OCI-LY7 (cell line): Measurements from ENCODE around the gene SOX8. TPM values are rescaled to one million over a fixed set of nuclear protein-coding genes. Genes with fewer than 3 reads are reported as not detected.
A peak's percentile ranks its signal among the peaks of the same experiment; 100 is the strongest.

Source experiments
- BruUV-seq: library from RNA; stranded (reverse); fragments of 400-500 nt; replicated peaks from 2 replicates; lab custom pipeline; 2021; lab: Mats Ljungman, UMichigan
- CTCF ChIA-PET: fragments of 300-600 bp; sonication (Branson Sonifier 250); formaldehyde crosslinking; loops from one replicate; lab custom pipeline; 2022; ENCODE audit warnings: antibody characterized with exemption; ENCODE audit not compliant: unreplicated experiment; lab: Charles Lee
- POLR2A ChIA-PET: fragments of 300-600 bp; sonication (Branson Sonifier 250); formaldehyde crosslinking; loops from one replicate; lab custom pipeline; 2022; ENCODE audit warnings: antibody characterized with exemption; lab: Charles Lee
- DNase-seq: peaks from one replicate; pipeline ENCODE4 v3.0.0-alpha.2; 2015; ENCODE audit warnings: low spot score
- H2AFZ ChIP-seq: fragments of 200-600 bp; sonication (generic), shearing (Covaris generic); 2 replicates; pipeline ENCODE4 v1.6.1; 2014; ENCODE audit warnings: mild to moderate bottlenecking, antibody characterized with exemption, low read length, moderate library complexity
- H3K27ac ChIP-seq: fragments of 200-600 bp; sonication (generic); 2 replicates; pipeline ENCODE4 v1.5.1; 2014; ENCODE audit warnings: mixed run types, low read depth, mild to moderate bottlenecking, moderate library complexity, low read length, inconsistent platforms; ENCODE audit not compliant: poor library complexity, severe bottlenecking
- H3K36me3 ChIP-seq: fragments of 200-600 bp; sonication (generic); 2 replicates; pipeline ENCODE4 v1.6.1; 2014; ENCODE audit warnings: mild to moderate bottlenecking, antibody characterized with exemption, low read length, moderate library complexity, mixed read lengths; ENCODE audit not compliant: insufficient read depth
- H3K4me1 ChIP-seq: fragments of 200-600 bp; sonication (generic); 2 replicates; pipeline ENCODE4 v1.5.1; 2014; ENCODE audit warnings: mild to moderate bottlenecking, low read length; ENCODE audit not compliant: insufficient read depth, poor library complexity, severe bottlenecking
- H3K4me2 ChIP-seq: fragments of 200-600 bp; sonication (generic); 2 replicates; pipeline ENCODE4 v1.6.1; 2014; ENCODE audit warnings: mild to moderate bottlenecking, low read length
- H3K4me3 ChIP-seq: fragments of 200-600 bp; sonication (generic); 2 replicates; pipeline ENCODE4 v1.5.1; 2014; ENCODE audit warnings: mild to moderate bottlenecking, low read depth, low read length; ENCODE audit not compliant: poor library complexity, severe bottlenecking
- H3K79me2 ChIP-seq: fragments of 200-600 bp; sonication (generic); 2 replicates; pipeline ENCODE4 v1.6.1; 2016; ENCODE audit warnings: low read depth, mild to moderate bottlenecking, low read length, moderate library complexity, mixed read lengths; ENCODE audit not compliant: insufficient read depth
- H3K9me2 ChIP-seq: fragments of 200-600 bp; sonication (generic); 2 replicates; pipeline ENCODE4 v1.6.1; 2016; ENCODE audit warnings: mild to moderate bottlenecking, low read length, mixed read lengths; ENCODE audit not compliant: insufficient read depth
- H3K9me3 ChIP-seq: fragments of 200-600 bp; sonication (generic); 2 replicates; pipeline ENCODE4 v1.6.1; 2014; ENCODE audit warnings: mild to moderate bottlenecking, mixed run types, low read length, mixed read lengths
- H4K20me1 ChIP-seq: fragments of 200-600 bp; sonication (generic); 2 replicates; pipeline ENCODE4 v1.6.1; 2014; ENCODE audit warnings: mild to moderate bottlenecking, antibody characterized with exemption, low read length, moderate library complexity, mixed read lengths; ENCODE audit not compliant: insufficient read depth
- EZH2phosphoT487 ChIP-seq: fragments of 200-600 bp; sonication (generic); IDR thresholded peaks from 2 replicates; pipeline ENCODE4 v1.6.1; 2018; ENCODE audit warnings: low read depth, borderline replicate concordance, mild to moderate bottlenecking, mixed run types, antibody characterized with exemption, low read length, moderate library complexity, mixed read lengths
- intact Hi-C: fragments of 100-400 bp; cut with micrococcal nuclease; formaldehyde crosslinking; loops from one replicate; pipeline ENCODE4 v1.10.0; 2022; ENCODE audit not compliant: unreplicated experiment
- total RNA-seq, 2 experiments: library from RNA; depleted of rRNA in 1 of 2; stranded (reverse); fragments of >200 nt in 1 of 2; shearing (Covaris generic) in 1 of 2; gene quantifications; 2 replicates each; pipeline ENCODE4 v1.2.3, GENCODE V29; 2014 to 2022
- TF ChIP-seq, protein P1 (sequence below): fragments of 200-600 bp; sonication (generic); conservative IDR thresholded peaks from 2 replicates; pipeline ENCODE4 v1.5.1; 2014; ENCODE audit warnings: mild to moderate bottlenecking, antibody characterized with exemption, low read length, moderate library complexity, mixed read lengths

Gene SOX8
- total RNA-seq, 2 experiments from 2014 or later = 0.85 to 2.4 TPM

GRCh38 chr16:974001-974601 lies 7.5 kb upstream of the SOX8 start:
- Histone ChIP-seq H3K4me2 (peak overlapping the region; percentile 61), H3K9me3 (no peaks in the 10 kb centered on the region), H3K4me1 (peaks cover 47% of the 10 kb centered on the region), H3K27ac (peak overlapping the region; percentile 89), H3K79me2 (no peaks in the 10 kb centered on the region), H3K4me3 (peak overlapping the region; percentile 26), H2AFZ (peak overlapping the region; percentile 50; the same call in 1 of the 2 replicates), H3K36me3 (no peaks in the 10 kb centered on the region), H3K9me2 (no peaks in the 10 kb centered on the region), H4K20me1 (no peaks in the 10 kb centered on the region)
- intact Hi-C loops = loop anchor here (5.0 kb wide), 1 partner anchor 638 kb away; the partner anchor contains the start of genes CRAMP1 and IFT140
- CTCF ChIA-PET = interaction anchor here (0.5 kb wide), 1 partner anchor 368 kb away, joined by 6 read pairs; no protein-coding TSS in a partner anchor
- peak; percentile 88 for DNase-seq
- no peak for TF ChIP-seq EZH2phosphoT487
- TF ChIP-seq, protein P1, sequence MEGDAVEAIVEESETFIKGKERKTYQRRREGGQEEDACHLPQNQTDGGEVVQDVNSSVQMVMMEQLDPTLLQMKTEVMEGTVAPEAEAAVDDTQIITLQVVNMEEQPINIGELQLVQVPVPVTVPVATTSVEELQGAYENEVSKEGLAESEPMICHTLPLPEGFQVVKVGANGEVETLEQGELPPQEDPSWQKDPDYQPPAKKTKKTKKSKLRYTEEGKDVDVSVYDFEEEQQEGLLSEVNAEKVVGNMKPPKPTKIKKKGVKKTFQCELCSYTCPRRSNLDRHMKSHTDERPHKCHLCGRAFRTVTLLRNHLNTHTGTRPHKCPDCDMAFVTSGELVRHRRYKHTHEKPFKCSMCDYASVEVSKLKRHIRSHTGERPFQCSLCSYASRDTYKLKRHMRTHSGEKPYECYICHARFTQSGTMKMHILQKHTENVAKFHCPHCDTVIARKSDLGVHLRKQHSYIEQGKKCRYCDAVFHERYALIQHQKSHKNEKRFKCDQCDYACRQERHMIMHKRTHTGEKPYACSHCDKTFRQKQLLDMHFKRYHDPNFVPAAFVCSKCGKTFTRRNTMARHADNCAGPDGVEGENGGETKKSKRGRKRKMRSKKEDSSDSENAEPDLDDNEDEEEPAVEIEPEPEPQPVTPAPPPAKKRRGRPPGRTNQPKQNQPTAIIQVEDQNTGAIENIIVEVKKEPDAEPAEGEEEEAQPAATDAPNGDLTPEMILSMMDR = no peak
- BruUV-seq = no TSS peak
- POLR2A ChIA-PET = interaction anchor here (0.6 kb wide), 1 partner anchor 10 kb away, joined by 3 read pairs; no protein-coding TSS in a partner anchor

- BruUV-seq = no TSS peak
- no peak for TF ChIP-seq EZH2phosphoT487
- TF ChIP-seq, protein P1 = no peak
- Histone ChIP-seq H4K20me1 (no peaks in the 10 kb centered on the region), H3K27ac (peak overlapping the region; percentile 89), H3K4me1 (peaks cover 44% of the 10 kb centered on the region), H3K9me2 (no peaks in the 10 kb centered on the region), H3K79me2 (no peaks in the 10 kb centered on the region), H2AFZ (peak overlapping the region; percentile 50; the same call in 1 of the 2 replicates), H3K9me3 (no peaks in the 10 kb centered on the region), H3K4me2 (peak overlapping the region; percentile 61), H3K36me3 (no peaks in the 10 kb centered on the region), H3K4me3 (peak overlapping the region; percentile 26)
- DNase-seq = peak; percentile 45
- ChIA-PET POLR2A (no interaction called here), CTCF (no interaction called here)
- intact Hi-C loops = loop anchor here (5.0 kb wide), 1 partner anchor 638 kb away; the partner anchor contains the start of genes CRAMP1 and IFT140
Observed at GRCh38 chr16:974611-975261, 6.8 kb upstream of the SOX8 start.
